PC-9 (cell line): ENCODE results near the gene NPHS1.

Experiments
- CTCF ChIP-seq: fragments of 200-600 bp; sonication (generic); conservative IDR thresholded peaks from 2 replicates; pipeline ENCODE4 v1.6.1; 2017; ENCODE audit warnings: mixed run types, antibody characterized with exemption, mild to moderate bottlenecking, moderate library complexity
- EZH2 ChIP-seq: fragments of 200-600 bp; sonication (generic); IDR thresholded peaks from 2 replicates; pipeline ENCODE4 v1.8.0; 2017; ENCODE audit warnings: antibody characterized with exemption, low read depth

- no peak for TF ChIP-seq CTCF
- TF ChIP-seq EZH2, result no peak
These were observed 48.8 kb upstream of the NPHS1 start for GRCh38 chr19:35901055-35901644.
